Measurements from ENCODE around the gene RALB.

RALB gene

GRCh38 chr2:120262150-120262549 is 9.5 kb downstream of the RALB start:
- peaks cover 37% of the 10 kb centered on the region for H3K4me1 Mint-ChIP-seq
- H3K27me3 Mint-ChIP-seq: no peaks in the 10 kb centered on the region
- DNase-seq: no peak
- H3K9me3 Mint-ChIP-seq: no peaks in the 10 kb centered on the region
- H3K27ac Mint-ChIP-seq: no peak overlapping the region
- peak; percentile 21 for ATAC-seq
- no peak overlapping the region for H3K4me3 Mint-ChIP-seq

GRCh38 chr2:120262761-120263428 is 10.2 kb downstream of the RALB start:
- H3K27me3 Mint-ChIP-seq: no peaks in the 10 kb centered on the region
- no peak overlapping the region for H3K27ac Mint-ChIP-seq
- ATAC-seq: no peak
- H3K4me1 Mint-ChIP-seq: peaks cover 35% of the 10 kb centered on the region
- no peak overlapping the region for H3K4me3 Mint-ChIP-seq
- DNase-seq: no peak
- no peaks in the 10 kb centered on the region for H3K9me3 Mint-ChIP-seq

- no peak for DNase-seq
- H3K9me3 Mint-ChIP-seq: no peaks in the 10 kb centered on the region
- H3K4me3 Mint-ChIP-seq: no peak overlapping the region
- no peak overlapping the region for H3K27ac Mint-ChIP-seq
- ATAC-seq: no peak
- H3K4me1 Mint-ChIP-seq: peaks cover 34% of the 10 kb centered on the region
- no peaks in the 10 kb centered on the region for H3K27me3 Mint-ChIP-seq
Measured at GRCh38 chr2:120265006-120265405, 12.4 kb downstream of the RALB start.

- Mint-ChIP-seq H3K4me1 (peaks cover 34% of the 10 kb centered on the region), H3K27me3 (no peaks in the 10 kb centered on the region), H3K27ac (peak overlapping the region; percentile 94 to 97), H3K4me3 (peak overlapping the region in 1 of 2 donors; percentile 67), H3K9me3 (no peaks in the 10 kb centered on the region)
- ATAC-seq (peak; percentile 85), DNase-seq (peak in 1 of 2 donors; percentile 27)
Measured at GRCh38 chr2:120267348-120267747, 14.7 kb downstream of the RALB start.

GRCh38 chr2:120269076-120269744 is 16.6 kb downstream of the RALB start:
- Mint-ChIP-seq H3K4me3 (no peak overlapping the region), H3K27me3 (no peaks in the 10 kb centered on the region), H3K27ac (no peak overlapping the region), H3K9me3 (no peaks in the 10 kb centered on the region), H3K4me1 (peaks cover 34% of the 10 kb centered on the region)
- ATAC-seq (no peak), DNase-seq (no peak)

GRCh38 chr2:120269816-120270215 is 17.2 kb downstream of the RALB start:
- H3K4me3 Mint-ChIP-seq: no peak overlapping the region
- no peaks in the 10 kb centered on the region for H3K27me3 Mint-ChIP-seq
- DNase-seq (no peak), ATAC-seq (no peak)
- H3K27ac Mint-ChIP-seq: no peak overlapping the region
- no peaks in the 10 kb centered on the region for H3K9me3 Mint-ChIP-seq
- peaks cover 31% of the 10 kb centered on the region for H3K4me1 Mint-ChIP-seq

- DNase-seq (no peak), ATAC-seq (no peak)
- Mint-ChIP-seq H3K9me3 (peaks cover 0 to 5% of the 10 kb centered on the region in 2 donors), H3K4me1 (peaks cover 16% of the 10 kb centered on the region), H3K4me3 (no peak overlapping the region), H3K27me3 (no peaks in the 10 kb centered on the region), H3K27ac (no peak overlapping the region)
Measured at GRCh38 chr2:120271711-120272379, 19.2 kb downstream of the RALB start.

GRCh38 chr2:120272763-120273481 is 20.3 kb downstream of the RALB start:
- Mint-ChIP-seq H3K4me1 (peaks cover 8% of the 10 kb centered on the region), H3K4me3 (no peak overlapping the region), H3K27me3 (no peaks in the 10 kb centered on the region), H3K27ac (no peak overlapping the region), H3K9me3 (peaks cover 0 to 5% of the 10 kb centered on the region in 2 donors)
- no peak for ATAC-seq
- no peak for DNase-seq

GRCh38 chr2:120275617-120276400 is 23.2 kb downstream of the RALB start:
- ATAC-seq: no peak
- Mint-ChIP-seq H3K4me1 (no peaks in the 10 kb centered on the region), H3K4me3 (no peak overlapping the region), H3K27me3 (no peaks in the 10 kb centered on the region), H3K27ac (no peak overlapping the region), H3K9me3 (peaks cover 0 to 5% of the 10 kb centered on the region in 2 donors)
- no peak for DNase-seq

GRCh38 chr2:120277505-120278205 is 25.0 kb downstream of the RALB start:
- H3K4me3 Mint-ChIP-seq: no peak overlapping the region
- H3K4me1 Mint-ChIP-seq: no peaks in the 10 kb centered on the region
- H3K27ac Mint-ChIP-seq: no peak overlapping the region
- H3K27me3 Mint-ChIP-seq: no peaks in the 10 kb centered on the region
- ATAC-seq: no peak
- DNase-seq: no peak
- H3K9me3 Mint-ChIP-seq: peaks cover 0 to 5% of the 10 kb centered on the region in 2 donors

- no peak overlapping the region for H3K27ac Mint-ChIP-seq
- no peaks in the 10 kb centered on the region for H3K27me3 Mint-ChIP-seq
- ATAC-seq (no peak), DNase-seq (no peak)
- H3K9me3 Mint-ChIP-seq: peaks cover 0 to 5% of the 10 kb centered on the region in 2 donors
- H3K4me1 Mint-ChIP-seq: no peaks in the 10 kb centered on the region
- H3K4me3 Mint-ChIP-seq: no peak overlapping the region
Measured at GRCh38 chr2:120278901-120279300, 26.2 kb downstream of the RALB start.

GRCh38 chr2:120279708-120280107 is 27.1 kb downstream of the RALB start:
- H3K4me3 Mint-ChIP-seq: no peak overlapping the region
- H3K4me1 Mint-ChIP-seq: no peaks in the 10 kb centered on the region
- H3K9me3 Mint-ChIP-seq: peaks cover 0 to 5% of the 10 kb centered on the region in 2 donors
- ATAC-seq: no peak
- DNase-seq: no peak
- no peaks in the 10 kb centered on the region for H3K27me3 Mint-ChIP-seq
- no peak overlapping the region for H3K27ac Mint-ChIP-seq

- ATAC-seq (no peak), DNase-seq (no peak)
- Mint-ChIP-seq H3K4me1 (peaks cover 14% of the 10 kb centered on the region), H3K4me3 (no peak overlapping the region), H3K27me3 (no peaks in the 10 kb centered on the region), H3K27ac (no peak overlapping the region), H3K9me3 (no peaks in the 10 kb centered on the region)
Measured at GRCh38 chr2:120283649-120284048, 31.0 kb downstream of the RALB start.

- no peak for ATAC-seq
- peaks cover 14% of the 10 kb centered on the region for H3K4me1 Mint-ChIP-seq
- H3K27me3 Mint-ChIP-seq: no peaks in the 10 kb centered on the region
- no peak overlapping the region for H3K4me3 Mint-ChIP-seq
- DNase-seq: no peak
- no peak overlapping the region for H3K27ac Mint-ChIP-seq
- no peaks in the 10 kb centered on the region for H3K9me3 Mint-ChIP-seq
Measured at GRCh38 chr2:120285056-120285455, 32.4 kb downstream of the RALB start.

Data from stimulated activated naive CD8-positive, alpha-beta T cell treated with anti-CD3 and anti-CD28 coated beads, Interleukin-15, amount 100 ng/mL, for 72 hours (primary cell).